Measurements from ENCODE around the gene CD247. TPM values are rescaled to one million over a fixed set of nuclear protein-coding genes. Genes with fewer than 3 reads are reported as not detected.

The CD247 gene
- total and polyA plus RNA-seq, 9 of the 15 experiments (the other 6 are each of a cell fraction or from before 2014, with no cell fraction given): 0.08 to 0.42 (median 0.28) TPM; not detected in 5

GRCh38 chr1:167553136-167554027 is 35.1 kb upstream of the CD247 start, which contains the start of gene CREG1 (continued):
- TF ChIP-seq ZNF639 (CRISPR knock-in tag; conservative IDR thresholded peaks at IDR 0.05 in 1 of 2, IDR thresholded peaks at IDR 0.05 in 1 of 2): 0 out of 4 replicates have a peak, but pooled peaks of 1 of the 2 experiments have one; percentile 52
- peak; percentile 82 for TF ChIP-seq FIP1L1 (IDR thresholded peaks at IDR 0.05; ENCODE audit: low read depth, low read length, poor library complexity, severe bottlenecking)
- TF ChIP-seq HMGXB4 (CRISPR knock-in tag; IDR thresholded peaks at IDR 0.05): peak; percentile 97
- TF ChIP-seq ZNF778 (CRISPR knock-in tag; IDR thresholded peaks at IDR 0.05): no peak
- TF ChIP-seq ZFP30 (CRISPR knock-in tag; IDR thresholded peaks at IDR 0.05; ENCODE audit: borderline replicate concordance): no peak
- 0 out of 2 replicates have a peak, but pooled peaks have one; percentile 57 for TF ChIP-seq ZNF583 (CRISPR knock-in tag; IDR thresholded peaks at IDR 0.05)
- TF ChIP-seq TBP (optimal IDR thresholded peaks at IDR 0.05; ENCODE audit: low read depth, low read length): peak; percentile 98
- no peak for TF ChIP-seq NR2F6 (CRISPR knock-in tag; IDR thresholded peaks at IDR 0.05)
- TF ChIP-seq AFF4 (CRISPR knock-in tag; IDR thresholded peaks at IDR 0.05): no peak
- TF ChIP-seq ZNF263 (CRISPR knock-in tag; IDR thresholded peaks at IDR 0.05; ENCODE audit: borderline replicate concordance): no peak
- no peak for TF ChIP-seq ZNF224 (CRISPR knock-in tag; IDR thresholded peaks at IDR 0.05)
- no peak for TF ChIP-seq STAT5B (CRISPR knock-in tag; IDR thresholded peaks at IDR 0.05)
- TF ChIP-seq DMBX1 (CRISPR knock-in tag; IDR thresholded peaks at IDR 0.05; ENCODE audit: borderline replicate concordance): no peak
- TF ChIP-seq TFAP4 (CRISPR knock-in tag; IDR thresholded peaks at IDR 0.05; ENCODE audit: borderline replicate concordance): peak; percentile 64; the same call in 1 of the 2 replicates
- peak; percentile 59 for TF ChIP-seq HNRNPLL (IDR thresholded peaks at IDR 0.05; ENCODE audit: low read depth, low read length, poor library complexity, severe bottlenecking)
- TF ChIP-seq RBM22 (IDR thresholded peaks at IDR 0.05; ENCODE audit: low read depth, low read length, poor library complexity, severe bottlenecking): peak; percentile 54
- TF ChIP-seq MXI1 (IDR thresholded peaks at IDR 0.05; ENCODE audit: low read depth, low read length): peak; percentile 66
- no peak for TF ChIP-seq ZNF57 (CRISPR knock-in tag; IDR thresholded peaks at IDR 0.05)
